Prostate gland (tissue), 2 donors: Measurements from ENCODE around the gene SMCO4.

Experiments used
- CTCF ChIP-seq, 4 experiments: fragments of 200-600 bp in 2 of 4; fragments of 450-650 bp in 2 of 4; sonication (generic) in 2 of 4; IDR thresholded peaks; 1 replicate in 3 of 4; 2 replicates in 1 of 4; pipeline ENCODE4 v1.5.1; 2016 to 2019; ENCODE audit warnings: antibody characterized with exemption in 4 of 4, mild to moderate bottlenecking in 2 of 4, moderate library complexity in 2 of 4
- POLR2A ChIP-seq: fragments of 450-650 bp; IDR thresholded peaks from one replicate; pipeline ENCODE4 v1.6.1; 2016; ENCODE audit warnings: antibody characterized with exemption, mild to moderate bottlenecking
- POLR2AphosphoS5 ChIP-seq: sonication (generic); formaldehyde crosslinking; IDR thresholded peaks from one replicate; pipeline ENCODE4 v1.6.1; 2017; ENCODE audit warnings: antibody characterized with exemption

DNA sequence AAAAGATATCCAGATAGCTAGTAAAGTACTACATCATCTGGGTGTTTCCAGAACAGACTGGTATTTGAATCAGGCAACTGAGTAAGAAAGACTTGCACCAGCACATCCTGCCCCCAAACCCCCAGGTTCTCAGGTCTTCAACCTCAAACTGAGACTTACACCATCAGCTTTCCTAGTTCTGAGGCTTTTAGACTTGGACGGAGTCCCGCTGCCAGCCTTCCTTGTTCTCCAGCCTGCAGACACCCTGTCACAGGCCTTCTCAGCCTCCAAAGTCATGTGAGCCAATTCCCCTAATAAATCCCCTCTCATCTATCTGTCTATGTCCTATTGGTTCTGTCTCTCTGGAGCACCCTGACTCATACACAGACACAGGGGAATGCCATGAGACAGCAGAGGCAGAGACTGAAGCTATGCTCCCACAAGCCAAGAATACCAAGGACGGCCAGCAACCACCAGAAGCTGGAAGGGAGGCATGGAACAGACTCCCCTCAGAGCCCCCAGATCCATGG lies 10.9 kb downstream of the SMCO4 start:
- TF ChIP-seq POLR2A (no peak), CTCF (IDR thresholded peaks at IDR 0.05) (no peak), POLR2AphosphoS5 (no peak)
